IPS-20b (cell line): Measurements from ENCODE around the gene OPA3.

Experiments used
- H3K27ac ChIP-seq: one replicate; pipeline ENCODE4 v1.5.1; 2013; ENCODE audit warnings: low read length
- H3K27me3 ChIP-seq: 2 replicates; pipeline ENCODE4 v1.6.1; 2013; ENCODE audit warnings: mild to moderate bottlenecking, low read length, inconsistent platforms; ENCODE audit not compliant: insufficient read depth
- H3K36me3 ChIP-seq: 2 replicates; pipeline ENCODE4 v1.6.1; 2013; ENCODE audit warnings: low read depth, mild to moderate bottlenecking, inconsistent platforms, low read length, moderate library complexity; ENCODE audit not compliant: insufficient read depth
- H3K4me1 ChIP-seq: 2 replicates; pipeline ENCODE4 v1.6.1; 2013; ENCODE audit warnings: mild to moderate bottlenecking, control low read depth, inconsistent platforms, low read length, moderate library complexity; ENCODE audit not compliant: insufficient read depth
- H3K4me3 ChIP-seq: 2 replicates; pipeline ENCODE4 v1.5.1; 2013; ENCODE audit warnings: mild to moderate bottlenecking, low read length, inconsistent platforms
- H3K9ac ChIP-seq: 2 replicates; pipeline ENCODE4 v1.6.1; 2013; ENCODE audit warnings: low read depth, mild to moderate bottlenecking, inconsistent platforms, low read length, moderate library complexity
- H3K9me3 ChIP-seq: 2 replicates; pipeline ENCODE4 v1.6.1; 2013; ENCODE audit warnings: mild to moderate bottlenecking, low read depth, low read length, inconsistent platforms; ENCODE audit not compliant: insufficient read depth

Gene OPA3

GRCh38 chr19:45593520-45593919 lies 8.9 kb upstream of the OPA3 start:
- H3K4me3 ChIP-seq: no peak overlapping the region
- H3K4me1 ChIP-seq: peaks cover 5% of the 10 kb centered on the region; the same call in 1 of the 2 replicates
- peaks cover 63% of the 10 kb centered on the region for H3K27me3 ChIP-seq
- H3K9me3 ChIP-seq: no peaks in the 10 kb centered on the region
- no peak overlapping the region for H3K27ac ChIP-seq
- H3K36me3 ChIP-seq: no peaks in the 10 kb centered on the region
- H3K9ac ChIP-seq: no peak overlapping the region

GRCh38 chr19:45592366-45592765 lies 7.8 kb upstream of the OPA3 start:
- H3K27me3 ChIP-seq: peaks cover 52% of the 10 kb centered on the region
- no peak overlapping the region for H3K9ac ChIP-seq
- H3K36me3 ChIP-seq: no peaks in the 10 kb centered on the region
- no peak overlapping the region for H3K27ac ChIP-seq
- H3K4me1 ChIP-seq: no peaks in the 10 kb centered on the region
- no peak overlapping the region for H3K4me3 ChIP-seq
- H3K9me3 ChIP-seq: no peaks in the 10 kb centered on the region

GRCh38 chr19:45591638-45592005 lies 7.0 kb upstream of the OPA3 start:
- no peak overlapping the region for H3K4me3 ChIP-seq

GRCh38 chr19:45591004-45591637 lies 6.5 kb upstream of the OPA3 start:
- H3K27me3 ChIP-seq: peaks cover 41% of the 10 kb centered on the region
- no peak overlapping the region for H3K27ac ChIP-seq
- H3K9ac ChIP-seq: no peak overlapping the region
- no peaks in the 10 kb centered on the region for H3K36me3 ChIP-seq
- no peaks in the 10 kb centered on the region for H3K9me3 ChIP-seq
- H3K4me1 ChIP-seq: no peaks in the 10 kb centered on the region
- no peak overlapping the region for H3K4me3 ChIP-seq

More at GRCh38 chr19:45591638-45592005, 7.0 kb upstream of the OPA3 start:
- Histone ChIP-seq H3K9me3 (no peaks in the 10 kb centered on the region), H3K9ac (no peak overlapping the region), H3K27ac (no peak overlapping the region), H3K4me1 (no peaks in the 10 kb centered on the region), H3K36me3 (no peaks in the 10 kb centered on the region), H3K27me3 (peaks cover 44% of the 10 kb centered on the region)

- H3K4me3 ChIP-seq: no peak overlapping the region
- no peak overlapping the region for H3K9ac ChIP-seq
- no peak overlapping the region for H3K27ac ChIP-seq
- no peaks in the 10 kb centered on the region for H3K36me3 ChIP-seq
- peaks cover 35% of the 10 kb centered on the region for H3K27me3 ChIP-seq
- no peaks in the 10 kb centered on the region for H3K9me3 ChIP-seq
- no peaks in the 10 kb centered on the region for H3K4me1 ChIP-seq
Observed at GRCh38 chr19:45590300-45591003, 5.8 kb upstream of the OPA3 start.

- Histone ChIP-seq H3K9me3 (no peaks in the 10 kb centered on the region), H3K36me3 (no peaks in the 10 kb centered on the region), H3K4me3 (no peak overlapping the region), H3K27ac (no peak overlapping the region), H3K4me1 (peaks cover 3% of the 10 kb centered on the region; the same call in 1 of the 2 replicates), H3K27me3 (peaks cover 33% of the 10 kb centered on the region), H3K9ac (no peak overlapping the region)
Observed at GRCh38 chr19:45589768-45590167, 5.2 kb upstream of the OPA3 start.

- Histone ChIP-seq H3K9me3 (no peaks in the 10 kb centered on the region), H3K4me3 (no peak overlapping the region), H3K36me3 (no peaks in the 10 kb centered on the region), H3K9ac (no peak overlapping the region), H3K27ac (no peak overlapping the region), H3K27me3 (peaks cover 33% of the 10 kb centered on the region), H3K4me1 (peaks cover 3% of the 10 kb centered on the region; the same call in 1 of the 2 replicates)
Observed at GRCh38 chr19:45587873-45588272, 3.3 kb upstream of the OPA3 start.

GRCh38 chr19:45585158-45585577 lies 566 bp upstream of the OPA3 start:
- Histone ChIP-seq H3K36me3 (no peaks in the 10 kb centered on the region), H3K4me3 (peak overlapping the region; percentile 90), H3K27ac (no peak overlapping the region), H3K9me3 (no peaks in the 10 kb centered on the region), H3K27me3 (peaks cover 7% of the 10 kb centered on the region; the same call in 1 of the 2 replicates), H3K4me1 (peaks cover 3% of the 10 kb centered on the region; the same call in 1 of the 2 replicates), H3K9ac (peak overlapping the region; percentile 47; the same call in 1 of the 2 replicates)

GRCh38 chr19:45581576-45581975 lies 3.0 kb downstream of the OPA3 start:
- no peak overlapping the region for H3K4me3 ChIP-seq
- H3K27ac ChIP-seq: no peak overlapping the region
- no peaks in the 10 kb centered on the region for H3K27me3 ChIP-seq
- no peaks in the 10 kb centered on the region for H3K36me3 ChIP-seq
- peaks cover 17% of the 10 kb centered on the region; the same call in 1 of the 2 replicates for H3K4me1 ChIP-seq
- no peak overlapping the region for H3K9ac ChIP-seq
- H3K9me3 ChIP-seq: no peaks in the 10 kb centered on the region

- H3K9me3 ChIP-seq: no peaks in the 10 kb centered on the region
- H3K9ac ChIP-seq: no peak overlapping the region
- no peaks in the 10 kb centered on the region for H3K27me3 ChIP-seq
- H3K36me3 ChIP-seq: no peaks in the 10 kb centered on the region
- no peak overlapping the region for H3K4me3 ChIP-seq
- H3K4me1 ChIP-seq: peaks cover 14% of the 10 kb centered on the region; the same call in 1 of the 2 replicates
- H3K27ac ChIP-seq: no peak overlapping the region
Observed at GRCh38 chr19:45578861-45579260, 5.7 kb downstream of the OPA3 start.

- no peaks in the 10 kb centered on the region for H3K9me3 ChIP-seq
- H3K36me3 ChIP-seq: no peaks in the 10 kb centered on the region
- H3K9ac ChIP-seq: peak overlapping the region; percentile 33; the same call in 1 of the 2 replicates
- no peaks in the 10 kb centered on the region for H3K27me3 ChIP-seq
- 0 out of 2 replicates have a peak overlapping the region, but pooled peaks have one; percentile 33 for H3K4me3 ChIP-seq
- H3K4me1 ChIP-seq: peaks cover 14% of the 10 kb centered on the region; the same call in 1 of the 2 replicates
- H3K27ac ChIP-seq: no peak overlapping the region
Observed at GRCh38 chr19:45577111-45577905, 7.3 kb downstream of the OPA3 start.
